GM23338 (cell line): ENCODE data around the gene INSRR. TPM values are rescaled to one million over a fixed set of nuclear protein-coding genes. Genes with fewer than 3 reads are reported as not detected.

Source experiments
- ATAC-seq: fragments of 200-7000 bp; cut with Tn5 transposase; 3 replicates; pipeline ENCODE4 v1.9.1; 2020
- DNase-seq: peaks from one replicate; pipeline ENCODE4 v3.0.0-alpha.2; 2015; ENCODE audit warnings: low spot score
- H2AFZ ChIP-seq: fragments of 200-600 bp; sonication (generic); 2 replicates; pipeline ENCODE4 v1.8.0; 2016; ENCODE audit warnings: antibody characterized with exemption, mild to moderate bottlenecking, moderate library complexity
- H3F3A ChIP-seq: fragments of 200-600 bp; sonication (generic); replicated peaks from 2 replicates; pipeline ENCODE4 v1.8.0; 2017; ENCODE audit warnings: antibody characterized with exemption, mixed run types, low read depth
- H3K27ac ChIP-seq: fragments of 200-600 bp; sonication (generic); 2 replicates; pipeline ENCODE4 v1.6.1; 2016; ENCODE audit warnings: low read depth
- H3K27me3 ChIP-seq: fragments of 200-600 bp; sonication (generic); 2 replicates; pipeline ENCODE4 v1.8.0; 2016; ENCODE audit warnings: mild to moderate bottlenecking, mixed run types, moderate library complexity; ENCODE audit not compliant: insufficient read depth
- H3K36me3 ChIP-seq: fragments of 200-600 bp; sonication (generic); 2 replicates; pipeline ENCODE4 v1.8.0; 2016; ENCODE audit warnings: mild to moderate bottlenecking; ENCODE audit not compliant: insufficient read depth
- H3K4me1 ChIP-seq: fragments of 200-600 bp; sonication (generic); 2 replicates; pipeline ENCODE4 v1.8.0; 2016; ENCODE audit warnings: mild to moderate bottlenecking, moderate library complexity; ENCODE audit not compliant: insufficient read depth
- H3K4me2 ChIP-seq: fragments of 200-600 bp; sonication (generic); 2 replicates; pipeline ENCODE4 v1.7.1; 2017; ENCODE audit warnings: mixed run types
- H3K4me3 ChIP-seq: fragments of 200-600 bp; sonication (generic); 2 replicates; pipeline ENCODE4 v1.6.1; 2016; ENCODE audit warnings: mixed run types
- H3K79me2 ChIP-seq: fragments of 200-600 bp; sonication (generic); replicated peaks from 2 replicates; pipeline ENCODE4 v1.8.0; 2017; ENCODE audit warnings: mild to moderate bottlenecking; ENCODE audit not compliant: insufficient read depth
- H3K9me2 ChIP-seq: fragments of 200-600 bp; sonication (generic); 2 replicates; pipeline ENCODE4 v1.8.0; 2017; ENCODE audit not compliant: insufficient read depth
- H4K20me1 ChIP-seq: fragments of 200-600 bp; sonication (generic); replicated peaks from 2 replicates; pipeline ENCODE4 v1.8.0; 2017; ENCODE audit warnings: mild to moderate bottlenecking; ENCODE audit not compliant: insufficient read depth
- H3K27ac Mint-ChIP-seq: 2 replicates; pipeline ENCODE4 v1.8.0; 2020; ENCODE audit warnings: inconsistent platforms, mild to moderate bottlenecking, moderate library complexity, mixed read lengths
- H3K27me3 Mint-ChIP-seq: 3 replicates; pipeline ENCODE4 v1.8.0; 2022; ENCODE audit warnings: low read depth, mild to moderate bottlenecking, moderate library complexity, mixed read lengths, inconsistent platforms; ENCODE audit not compliant: insufficient read depth, poor library complexity
- H3K36me3 Mint-ChIP-seq: 3 replicates; pipeline ENCODE4 v1.8.0; 2021; ENCODE audit warnings: low read depth, mild to moderate bottlenecking, inconsistent platforms, moderate library complexity, mixed read lengths
- H3K4me1 Mint-ChIP-seq: 3 replicates; pipeline ENCODE4 v1.8.0; 2020; ENCODE audit warnings: mild to moderate bottlenecking, inconsistent platforms, mixed read lengths
- H3K4me3 Mint-ChIP-seq: 3 replicates; pipeline ENCODE4 v1.8.0; 2021; ENCODE audit warnings: moderate library complexity, mild to moderate bottlenecking, inconsistent platforms, mixed read lengths
- H3K9me3 Mint-ChIP-seq: 3 replicates; pipeline ENCODE4 v1.8.0; 2020; ENCODE audit warnings: moderate library complexity, mild to moderate bottlenecking, inconsistent platforms, mixed read lengths
- CREB1 ChIP-seq: fragments of 250-450 bp; sonication (Bioruptor Pico); IDR thresholded peaks from 2 replicates; pipeline ENCODE4 v1.5.0; 2020; ENCODE audit warnings: low read depth, mild to moderate bottlenecking, moderate library complexity
- EZH2 ChIP-seq: fragments of 200-600 bp; sonication (generic); IDR thresholded peaks from one replicate; pipeline ENCODE4 v1.8.0; 2017; ENCODE audit warnings: antibody characterized with exemption, mild to moderate bottlenecking, low read depth; ENCODE audit not compliant: unreplicated experiment
- EZH2phosphoT487 ChIP-seq: fragments of 200-600 bp; sonication (generic); IDR thresholded peaks from one replicate; pipeline ENCODE4 v1.8.1; 2018; ENCODE audit warnings: antibody characterized with exemption; ENCODE audit not compliant: unreplicated experiment
- JUNB ChIP-seq: IDR thresholded peaks from one replicate; pipeline ENCODE4 v1.6.1; 2016; ENCODE audit warnings: antibody characterized with exemption; ENCODE audit not compliant: unreplicated experiment
- NANOG ChIP-seq: IDR thresholded peaks from 2 replicates; pipeline ENCODE4 v1.6.1; 2016; ENCODE audit warnings: antibody characterized with exemption, borderline replicate concordance
- POLR2AphosphoS5 ChIP-seq: IDR thresholded peaks from 2 replicates; pipeline ENCODE4 v1.6.1; 2016; ENCODE audit warnings: antibody characterized with exemption, low read depth
- STAT1 ChIP-seq: IDR thresholded peaks from one replicate; pipeline ENCODE4 v1.6.1; 2016; ENCODE audit warnings: antibody characterized with exemption; ENCODE audit not compliant: unreplicated experiment
- ZNF114 ChIP-seq: fragments of 250-450 bp; sonication (Bioruptor Pico); IDR thresholded peaks from 2 replicates; pipeline ENCODE4 v1.5.0; 2020; ENCODE audit warnings: mild to moderate bottlenecking, moderate library complexity
- ZNF331 ChIP-seq: fragments of 250-450 bp; sonication (Bioruptor Pico); IDR thresholded peaks from 2 replicates; pipeline ENCODE4 v1.5.0; 2020; ENCODE audit warnings: low read depth, mild to moderate bottlenecking, moderate library complexity
- polyA plus RNA-seq: library from polyadenylated mRNA; unstranded; fragments of >200 nt; fragmentation: Nextera tagmentation; extraction: Ambion mirVana; gene quantifications from 2 replicates; pipeline ENCODE4 v1.2.1, GENCODE V29; 2016
- total RNA-seq: library from RNA; depleted of rRNA; stranded (reverse); fragments of >200 nt; shearing (Covaris generic); gene quantifications from 2 replicates; pipeline ENCODE4 v1.2.3, GENCODE V29; 2014
- TF ChIP-seq, protein P1 (sequence below): IDR thresholded peaks from 2 replicates; pipeline ENCODE4 v1.6.1; 2016; ENCODE audit warnings: antibody characterized with exemption
- TF ChIP-seq, protein P2 (sequence below): IDR thresholded peaks from one replicate; pipeline ENCODE4 v1.6.1; 2018; ENCODE audit warnings: antibody characterized with exemption; ENCODE audit not compliant: unreplicated experiment
- TF ChIP-seq, protein P3 (sequence below): fragments of 250-450 bp; sonication (Bioruptor Pico); IDR thresholded peaks from 2 replicates; pipeline ENCODE4 v1.5.0; 2020; ENCODE audit warnings: mild to moderate bottlenecking, moderate library complexity

INSRR gene
- total and polyA plus RNA-seq, 2 experiments from 2014 or later: not detected

DNA sequence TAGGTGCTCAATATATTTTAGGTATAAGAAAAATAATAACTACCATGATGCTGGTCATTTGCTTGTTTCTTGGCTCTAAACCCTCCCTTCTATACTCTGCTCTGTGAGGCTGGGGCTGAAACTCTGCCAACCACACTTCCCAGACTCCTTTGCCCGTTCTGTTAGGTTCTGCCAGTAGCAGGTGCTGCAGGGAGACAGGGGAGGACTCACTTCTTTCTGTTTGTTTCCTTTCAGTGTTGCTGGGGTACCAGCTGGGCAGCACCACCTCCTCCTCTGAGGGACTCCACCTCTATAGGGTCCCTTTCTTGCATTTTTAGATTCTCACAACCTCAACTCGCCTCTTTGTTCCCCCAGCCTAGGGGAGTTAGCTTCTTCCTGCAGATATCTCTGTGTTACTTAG is 25.3 kb downstream of the INSRR start (continued):
- TF ChIP-seq, protein P1, sequence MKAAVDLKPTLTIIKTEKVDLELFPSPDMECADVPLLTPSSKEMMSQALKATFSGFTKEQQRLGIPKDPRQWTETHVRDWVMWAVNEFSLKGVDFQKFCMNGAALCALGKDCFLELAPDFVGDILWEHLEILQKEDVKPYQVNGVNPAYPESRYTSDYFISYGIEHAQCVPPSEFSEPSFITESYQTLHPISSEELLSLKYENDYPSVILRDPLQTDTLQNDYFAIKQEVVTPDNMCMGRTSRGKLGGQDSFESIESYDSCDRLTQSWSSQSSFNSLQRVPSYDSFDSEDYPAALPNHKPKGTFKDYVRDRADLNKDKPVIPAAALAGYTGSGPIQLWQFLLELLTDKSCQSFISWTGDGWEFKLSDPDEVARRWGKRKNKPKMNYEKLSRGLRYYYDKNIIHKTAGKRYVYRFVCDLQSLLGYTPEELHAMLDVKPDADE: no peak
- no peak for TF ChIP-seq ZNF114

DNA sequence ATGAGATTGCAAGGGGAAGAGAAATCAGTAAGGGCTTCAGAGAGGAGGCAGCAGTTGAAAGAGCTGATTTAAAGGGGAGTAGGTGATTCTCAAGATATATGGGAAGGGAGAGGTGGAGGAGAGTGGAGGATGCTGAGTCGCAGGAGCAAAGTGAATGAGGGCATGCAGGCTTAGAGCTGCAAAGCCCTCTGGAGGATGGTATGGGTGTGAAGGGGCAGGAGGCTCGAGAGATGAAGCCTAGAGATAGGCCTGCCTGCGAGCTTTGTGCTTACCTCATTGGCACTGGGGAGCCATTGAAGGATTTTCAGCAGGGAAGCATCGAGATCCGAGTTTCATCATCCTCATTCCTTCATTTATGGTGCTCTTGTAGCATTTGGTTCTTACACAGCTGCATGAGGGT is 26.5 kb downstream of the INSRR start:
- Mint-ChIP-seq H3K36me3 (no peaks in the 10 kb centered on the region), H3K9me3 (no peaks in the 10 kb centered on the region), H3K4me3 (no peak overlapping the region), H3K4me1 (no peaks in the 10 kb centered on the region), H3K27me3 (peaks cover 10% of the 10 kb centered on the region), H3K27ac (no peak overlapping the region)
- no peaks in the 10 kb centered on the region for H3K9me2 ChIP-seq
- H3F3A ChIP-seq: no peaks in the 10 kb centered on the region
- H3K4me1 ChIP-seq: no peaks in the 10 kb centered on the region
- no peaks in the 10 kb centered on the region for H3K79me2 ChIP-seq
- DNase-seq (peak; percentile 40), ATAC-seq (peak; percentile 69)
- no peak overlapping the region for H2AFZ ChIP-seq
- H3K4me2 ChIP-seq: no peak overlapping the region
- peaks cover 16% of the 10 kb centered on the region; the same call in 1 of the 2 replicates for H3K27me3 ChIP-seq
- no peak overlapping the region for H3K27ac ChIP-seq
- no peak overlapping the region for H3K4me3 ChIP-seq
- no peaks in the 10 kb centered on the region for H3K36me3 ChIP-seq
- H4K20me1 ChIP-seq: no peaks in the 10 kb centered on the region
- no peak for TF ChIP-seq ZNF114
- TF ChIP-seq EZH2: no peak
- TF ChIP-seq POLR2AphosphoS5: no peak
- no peak for TF ChIP-seq ZNF331 (CRISPR knock-in tag)
- TF ChIP-seq EZH2phosphoT487: no peak
- TF ChIP-seq NANOG: no peak
- TF ChIP-seq, protein P1: no peak
- TF ChIP-seq JUNB: no peak
- no peak for TF ChIP-seq CREB1 (CRISPR knock-in tag)
- no peak for TF ChIP-seq STAT1
- TF ChIP-seq, protein P2, sequence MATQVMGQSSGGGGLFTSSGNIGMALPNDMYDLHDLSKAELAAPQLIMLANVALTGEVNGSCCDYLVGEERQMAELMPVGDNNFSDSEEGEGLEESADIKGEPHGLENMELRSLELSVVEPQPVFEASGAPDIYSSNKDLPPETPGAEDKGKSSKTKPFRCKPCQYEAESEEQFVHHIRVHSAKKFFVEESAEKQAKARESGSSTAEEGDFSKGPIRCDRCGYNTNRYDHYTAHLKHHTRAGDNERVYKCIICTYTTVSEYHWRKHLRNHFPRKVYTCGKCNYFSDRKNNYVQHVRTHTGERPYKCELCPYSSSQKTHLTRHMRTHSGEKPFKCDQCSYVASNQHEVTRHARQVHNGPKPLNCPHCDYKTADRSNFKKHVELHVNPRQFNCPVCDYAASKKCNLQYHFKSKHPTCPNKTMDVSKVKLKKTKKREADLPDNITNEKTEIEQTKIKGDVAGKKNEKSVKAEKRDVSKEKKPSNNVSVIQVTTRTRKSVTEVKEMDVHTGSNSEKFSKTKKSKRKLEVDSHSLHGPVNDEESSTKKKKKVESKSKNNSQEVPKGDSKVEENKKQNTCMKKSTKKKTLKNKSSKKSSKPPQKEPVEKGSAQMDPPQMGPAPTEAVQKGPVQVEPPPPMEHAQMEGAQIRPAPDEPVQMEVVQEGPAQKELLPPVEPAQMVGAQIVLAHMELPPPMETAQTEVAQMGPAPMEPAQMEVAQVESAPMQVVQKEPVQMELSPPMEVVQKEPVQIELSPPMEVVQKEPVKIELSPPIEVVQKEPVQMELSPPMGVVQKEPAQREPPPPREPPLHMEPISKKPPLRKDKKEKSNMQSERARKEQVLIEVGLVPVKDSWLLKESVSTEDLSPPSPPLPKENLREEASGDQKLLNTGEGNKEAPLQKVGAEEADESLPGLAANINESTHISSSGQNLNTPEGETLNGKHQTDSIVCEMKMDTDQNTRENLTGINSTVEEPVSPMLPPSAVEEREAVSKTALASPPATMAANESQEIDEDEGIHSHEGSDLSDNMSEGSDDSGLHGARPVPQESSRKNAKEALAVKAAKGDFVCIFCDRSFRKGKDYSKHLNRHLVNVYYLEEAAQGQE: no peak
- TF ChIP-seq, protein P3, sequence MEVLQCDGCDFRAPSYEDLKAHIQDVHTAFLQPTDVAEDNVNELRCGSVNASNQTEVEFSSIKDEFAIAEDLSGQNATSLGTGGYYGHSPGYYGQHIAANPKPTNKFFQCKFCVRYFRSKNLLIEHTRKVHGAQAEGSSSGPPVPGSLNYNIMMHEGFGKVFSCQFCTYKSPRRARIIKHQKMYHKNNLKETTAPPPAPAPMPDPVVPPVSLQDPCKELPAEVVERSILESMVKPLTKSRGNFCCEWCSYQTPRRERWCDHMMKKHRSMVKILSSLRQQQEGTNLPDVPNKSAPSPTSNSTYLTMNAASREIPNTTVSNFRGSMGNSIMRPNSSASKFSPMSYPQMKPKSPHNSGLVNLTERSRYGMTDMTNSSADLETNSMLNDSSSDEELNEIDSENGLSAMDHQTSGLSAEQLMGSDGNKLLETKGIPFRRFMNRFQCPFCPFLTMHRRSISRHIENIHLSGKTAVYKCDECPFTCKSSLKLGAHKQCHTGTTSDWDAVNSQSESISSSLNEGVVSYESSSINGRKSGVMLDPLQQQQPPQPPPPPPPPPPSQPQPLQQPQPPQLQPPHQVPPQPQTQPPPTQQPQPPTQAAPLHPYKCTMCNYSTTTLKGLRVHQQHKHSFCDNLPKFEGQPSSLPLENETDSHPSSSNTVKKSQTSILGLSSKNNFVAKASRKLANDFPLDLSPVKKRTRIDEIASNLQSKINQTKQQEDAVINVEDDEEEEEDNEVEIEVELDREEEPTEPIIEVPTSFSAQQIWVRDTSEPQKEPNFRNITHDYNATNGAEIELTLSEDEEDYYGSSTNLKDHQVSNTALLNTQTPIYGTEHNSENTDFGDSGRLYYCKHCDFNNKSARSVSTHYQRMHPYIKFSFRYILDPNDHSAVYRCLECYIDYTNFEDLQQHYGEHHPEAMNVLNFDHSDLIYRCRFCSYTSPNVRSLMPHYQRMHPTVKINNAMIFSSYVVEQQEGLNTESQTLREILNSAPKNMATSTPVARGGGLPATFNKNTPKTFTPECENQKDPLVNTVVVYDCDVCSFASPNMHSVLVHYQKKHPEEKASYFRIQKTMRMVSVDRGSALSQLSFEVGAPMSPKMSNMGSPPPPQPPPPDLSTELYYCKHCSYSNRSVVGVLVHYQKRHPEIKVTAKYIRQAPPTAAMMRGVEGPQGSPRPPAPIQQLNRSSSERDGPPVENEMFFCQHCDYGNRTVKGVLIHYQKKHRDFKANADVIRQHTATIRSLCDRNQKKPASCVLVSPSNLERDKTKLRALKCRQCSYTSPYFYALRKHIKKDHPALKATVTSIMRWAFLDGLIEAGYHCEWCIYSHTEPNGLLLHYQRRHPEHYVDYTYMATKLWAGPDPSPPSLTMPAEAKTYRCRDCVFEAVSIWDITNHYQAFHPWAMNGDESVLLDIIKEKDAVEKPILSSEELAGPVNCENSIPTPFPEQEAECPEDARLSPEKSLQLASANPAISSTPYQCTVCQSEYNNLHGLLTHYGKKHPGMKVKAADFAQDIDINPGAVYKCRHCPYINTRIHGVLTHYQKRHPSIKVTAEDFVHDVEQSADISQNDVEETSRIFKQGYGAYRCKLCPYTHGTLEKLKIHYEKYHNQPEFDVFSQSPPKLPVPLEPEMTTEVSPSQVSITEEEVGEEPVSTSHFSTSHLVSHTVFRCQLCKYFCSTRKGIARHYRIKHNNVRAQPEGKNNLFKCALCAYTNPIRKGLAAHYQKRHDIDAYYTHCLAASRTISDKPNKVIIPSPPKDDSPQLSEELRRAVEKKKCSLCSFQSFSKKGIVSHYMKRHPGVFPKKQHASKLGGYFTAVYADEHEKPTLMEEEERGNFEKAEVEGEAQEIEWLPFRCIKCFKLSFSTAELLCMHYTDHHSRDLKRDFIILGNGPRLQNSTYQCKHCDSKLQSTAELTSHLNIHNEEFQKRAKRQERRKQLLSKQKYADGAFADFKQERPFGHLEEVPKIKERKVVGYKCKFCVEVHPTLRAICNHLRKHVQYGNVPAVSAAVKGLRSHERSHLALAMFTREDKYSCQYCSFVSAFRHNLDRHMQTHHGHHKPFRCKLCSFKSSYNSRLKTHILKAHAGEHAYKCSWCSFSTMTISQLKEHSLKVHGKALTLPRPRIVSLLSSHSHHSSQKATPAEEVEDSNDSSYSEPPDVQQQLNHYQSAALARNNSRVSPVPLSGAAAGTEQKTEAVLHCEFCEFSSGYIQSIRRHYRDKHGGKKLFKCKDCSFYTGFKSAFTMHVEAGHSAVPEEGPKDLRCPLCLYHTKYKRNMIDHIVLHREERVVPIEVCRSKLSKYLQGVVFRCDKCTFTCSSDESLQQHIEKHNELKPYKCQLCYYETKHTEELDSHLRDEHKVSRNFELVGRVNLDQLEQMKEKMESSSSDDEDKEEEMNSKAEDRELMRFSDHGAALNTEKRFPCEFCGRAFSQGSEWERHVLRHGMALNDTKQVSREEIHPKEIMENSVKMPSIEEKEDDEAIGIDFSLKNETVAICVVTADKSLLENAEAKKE (CRISPR knock-in tag): no peak
